HEK293 (cell line): ENCODE results near the gene ZNF687.

Experiments used
- CTCF ChIA-PET: fragments of 350-600 bp; formaldehyde crosslinking; extraction: SDS; loops from one replicate; lab custom pipeline; 2021; ENCODE audit warnings: antibody characterized with exemption; lab: Yijun Ruan, JAX
- POLR2A ChIA-PET: fragments of 300-600 bp; formaldehyde crosslinking; extraction: SDS; loops from one replicate; lab custom pipeline; 2020; ENCODE audit warnings: antibody characterized with exemption, inconsistent platforms; lab: Yijun Ruan, JAX
- H3K27ac ChIP-seq: fragments of 200-500 bp; sonication (Bioruptor generic); 2 replicates; pipeline ENCODE4 v1.5.1; 2014; ENCODE audit warnings: low read depth, low read length, control low read depth, inconsistent platforms; ENCODE audit errors: extremely low read depth
- H3K36me3 ChIP-seq, 2 experiments: fragments of 200-500 bp in 1 of 2; sonication (Bioruptor generic) in 1 of 2; 1 replicate in 1 of 2; 2 replicates in 1 of 2; pipeline ENCODE4 v1.5.1; 2014 to 2017; ENCODE audit warnings: inconsistent platforms in 2 of 2, low read length in 2 of 2; ENCODE audit not compliant: control insufficient read depth in 2 of 2, insufficient read depth in 1 of 2
- H3K4me1 ChIP-seq: fragments of 200-500 bp; sonication (Bioruptor generic); 2 replicates; pipeline ENCODE4 v1.5.1; 2014; ENCODE audit warnings: mild to moderate bottlenecking, low read length, inconsistent platforms; ENCODE audit not compliant: control insufficient read depth, insufficient read depth
- H3K4me3 ChIP-seq: 2 replicates; pipeline ENCODE4 v1.5.1; 2011; ENCODE audit warnings: low read depth, mild to moderate bottlenecking, control low read depth, low read length, moderate library complexity
- H3K9me3 ChIP-seq: fragments of 200-500 bp; sonication (Bioruptor generic); 2 replicates; pipeline ENCODE4 v1.5.1; 2014; ENCODE audit warnings: low read depth, low read length, inconsistent platforms; ENCODE audit not compliant: control insufficient read depth, insufficient read depth
- BCL11A ChIP-seq: fragments of 450-650 bp; formaldehyde crosslinking; IDR thresholded peaks from 2 replicates; pipeline ENCODE4 v1.5.1; 2016; ENCODE audit warnings: low read depth, missing biosample characterization, missing genetic modification characterization
- HOXA7 ChIP-seq: sonication (generic); formaldehyde crosslinking; IDR thresholded peaks from 2 replicates; pipeline ENCODE4 v1.8.1; 2022; ENCODE audit warnings: missing genetic modification reagents, borderline replicate concordance
- SCRT2 ChIP-seq: fragments of 450-650 bp; formaldehyde crosslinking; IDR thresholded peaks from 2 replicates; pipeline ENCODE4 v1.5.1; 2016; ENCODE audit warnings: missing biosample characterization, missing genetic modification characterization
- ZBTB8A ChIP-seq: fragments of 450-650 bp; formaldehyde crosslinking; IDR thresholded peaks from 2 replicates; pipeline ENCODE4 v1.5.1; 2016; ENCODE audit warnings: missing biosample characterization, missing genetic modification characterization
- ZFHX2 ChIP-seq: fragments of 450-650 bp; formaldehyde crosslinking; conservative IDR thresholded peaks from 2 replicates; pipeline ENCODE4 v1.5.1; 2016; ENCODE audit warnings: missing biosample characterization, missing genetic modification characterization
- ZNF10 ChIP-seq: fragments of 450-650 bp; formaldehyde crosslinking; IDR thresholded peaks from 2 replicates; pipeline ENCODE4 v1.5.1; 2017; ENCODE audit warnings: missing biosample characterization, missing genetic modification characterization
- ZNF146 ChIP-seq: fragments of 450-650 bp; formaldehyde crosslinking; IDR thresholded peaks from 2 replicates; pipeline ENCODE4 v1.5.1; 2016; ENCODE audit warnings: missing biosample characterization, missing genetic modification characterization
- ZNF148 ChIP-seq: fragments of 450-650 bp; formaldehyde crosslinking; IDR thresholded peaks from 2 replicates; pipeline ENCODE4 v1.5.0; 2017; ENCODE audit warnings: missing biosample characterization, missing genetic modification characterization, borderline replicate concordance
- ZNF16 ChIP-seq: fragments of 450-650 bp; formaldehyde crosslinking; IDR thresholded peaks from 2 replicates; pipeline ENCODE4 v1.5.1; 2016; ENCODE audit warnings: low read depth, missing biosample characterization, missing genetic modification characterization
- ZNF169 ChIP-seq: fragments of 450-650 bp; formaldehyde crosslinking; IDR thresholded peaks from 2 replicates; pipeline ENCODE4 v1.5.1; 2016; ENCODE audit warnings: missing biosample characterization, missing genetic modification characterization
- ZNF335 ChIP-seq: fragments of 450-650 bp; formaldehyde crosslinking; conservative IDR thresholded peaks from 2 replicates; pipeline ENCODE4 v1.5.1; 2016; ENCODE audit warnings: missing biosample characterization, missing genetic modification characterization
- ZNF341 ChIP-seq: fragments of 450-650 bp; formaldehyde crosslinking; IDR thresholded peaks from 2 replicates; pipeline ENCODE4; 2016; ENCODE audit warnings: low read depth, missing biosample characterization, missing genetic modification characterization
- ZNF366 ChIP-seq: fragments of 450-650 bp; formaldehyde crosslinking; conservative IDR thresholded peaks from 2 replicates; pipeline ENCODE4 v1.5.1; 2016; ENCODE audit warnings: missing biosample characterization, missing genetic modification characterization
- ZNF416 ChIP-seq: fragments of 450-650 bp; formaldehyde crosslinking; IDR thresholded peaks from 2 replicates; pipeline ENCODE4 v1.5.1; 2016; ENCODE audit warnings: missing biosample characterization, missing genetic modification characterization
- ZNF510 ChIP-seq: fragments of 450-650 bp; formaldehyde crosslinking; IDR thresholded peaks from 2 replicates; pipeline ENCODE4 v1.5.1; 2018; ENCODE audit warnings: mild to moderate bottlenecking, missing genetic modification characterization, missing biosample characterization; ENCODE audit not compliant: insufficient replicate concordance
- ZNF548 ChIP-seq: fragments of 450-650 bp; formaldehyde crosslinking; IDR thresholded peaks from 2 replicates; pipeline ENCODE4 v1.5.1; 2016; ENCODE audit warnings: missing biosample characterization, missing genetic modification characterization
- ZNF600 ChIP-seq: fragments of 450-650 bp; formaldehyde crosslinking; IDR thresholded peaks from 2 replicates; pipeline ENCODE4 v1.5.1; 2016; ENCODE audit warnings: missing biosample characterization, missing genetic modification characterization
- ZNF629 ChIP-seq: fragments of 450-650 bp; formaldehyde crosslinking; IDR thresholded peaks from 2 replicates; pipeline ENCODE4 v1.5.1; 2017; ENCODE audit warnings: missing biosample characterization, missing genetic modification characterization
- ZNF654 ChIP-seq: fragments of 450-650 bp; formaldehyde crosslinking; IDR thresholded peaks from 2 replicates; pipeline ENCODE4 v1.5.1; 2016; ENCODE audit warnings: low read depth, missing biosample characterization, missing genetic modification characterization
- ZNF747 ChIP-seq: fragments of 450-650 bp; formaldehyde crosslinking; IDR thresholded peaks from 2 replicates; pipeline ENCODE4 v1.5.1; 2016; ENCODE audit warnings: missing biosample characterization, missing genetic modification characterization
- TF ChIP-seq, protein P1 (sequence below): fragments of 450-650 bp; IDR thresholded peaks from 2 replicates; pipeline ENCODE4 v1.5.1; 2018; ENCODE audit warnings: missing biosample characterization, missing genetic modification characterization

Gene ZNF687

DNA sequence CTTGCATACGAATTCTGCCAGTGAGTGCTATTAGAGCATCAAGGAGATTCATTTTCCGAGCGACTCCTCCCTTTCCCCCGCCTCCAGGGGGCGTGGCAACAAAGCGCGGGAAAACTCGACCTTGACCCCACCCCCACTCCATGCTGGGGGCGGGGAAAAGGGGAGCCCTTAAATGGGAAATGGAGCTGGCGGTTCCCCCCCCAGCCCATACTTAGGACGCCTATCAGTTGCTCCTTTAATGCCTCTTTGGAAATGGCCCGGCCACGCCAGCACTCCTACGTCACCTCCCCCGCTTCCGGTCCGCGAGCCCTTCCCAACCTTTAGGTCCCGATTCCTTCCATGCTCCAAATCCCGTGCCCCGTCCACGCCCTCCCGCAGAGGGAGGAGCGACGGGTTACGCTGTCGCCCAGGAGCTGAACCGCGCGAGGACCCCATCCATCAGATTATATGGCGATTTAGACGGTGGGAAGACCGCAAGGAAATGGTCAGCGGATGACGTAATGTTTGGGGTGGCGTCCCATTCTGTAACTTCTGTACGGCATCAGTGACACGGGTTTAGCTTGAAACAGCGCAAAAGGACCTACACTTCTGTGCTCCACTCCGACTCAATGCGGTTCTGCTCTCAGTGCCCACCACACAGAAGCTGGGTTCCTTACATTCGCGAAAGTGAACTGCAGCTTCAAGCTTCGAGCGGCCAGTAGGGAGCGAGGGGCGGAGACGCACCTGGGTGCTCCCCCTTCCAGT lies 702 bp upstream of the ZNF687 start (continued):
- TF ChIP-seq ZNF510 (tag by site-specific recombination): no peak
- no peak for TF ChIP-seq ZNF16 (tag by site-specific recombination)
- TF ChIP-seq, all 188 proteins: peak for 81

DNA sequence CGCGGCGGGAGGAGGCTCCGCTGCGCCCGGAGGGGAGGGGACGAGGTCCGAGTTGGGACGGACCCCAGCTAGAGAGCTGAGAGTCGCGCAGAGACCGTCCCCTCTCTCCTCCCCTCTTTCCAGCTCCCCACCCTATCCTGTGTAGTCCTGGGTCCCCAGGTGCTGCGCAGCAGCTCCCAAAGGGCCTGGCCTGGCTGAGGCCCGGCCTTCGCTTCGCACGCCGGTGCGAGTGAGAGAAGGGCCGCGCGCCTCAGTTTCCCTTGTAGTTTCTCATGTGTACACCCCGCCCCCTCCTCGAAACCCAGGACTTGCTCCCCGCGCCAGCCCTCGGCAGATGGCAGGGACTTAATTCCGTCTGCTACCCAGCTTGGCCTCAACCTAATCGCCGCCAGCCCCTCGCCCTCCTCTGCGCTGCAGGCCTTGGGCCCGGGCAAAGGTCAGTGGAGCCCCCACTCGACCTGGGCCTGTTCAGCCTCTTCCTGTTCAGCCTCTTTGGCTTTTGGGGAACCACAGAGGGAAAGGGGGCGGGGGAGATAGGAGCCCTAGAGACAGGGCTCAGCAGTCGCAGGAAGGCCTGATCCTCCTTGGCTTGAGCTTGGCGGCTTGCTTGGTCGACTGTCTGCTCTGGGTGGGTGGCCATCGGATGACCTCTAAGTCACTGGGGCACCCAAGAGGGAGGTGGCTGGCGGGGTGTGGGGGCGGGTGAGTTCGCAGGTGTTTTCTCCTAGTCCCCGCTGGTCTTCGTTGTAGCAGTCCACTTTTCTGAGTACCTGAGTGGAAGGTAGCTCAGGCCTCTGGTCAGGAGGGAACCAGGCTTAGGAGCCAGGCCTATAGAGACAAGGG lies 1.0 kb downstream of the ZNF687 start:
- Histone ChIP-seq H3K27ac (peak overlapping the region; percentile 90), H3K4me3 (peak overlapping the region; percentile 76), H3K36me3 (peaks cover 0 to 40% of the 10 kb centered on the region in 2 experiments; a peak in 2 of 3 replicates), H3K4me1 (no peaks in the 10 kb centered on the region), H3K9me3 (no peaks in the 10 kb centered on the region)
- ChIA-PET CTCF (interaction anchor here (0.6 to 2.9 kb wide), 6 partner anchors 15 to 238 kb away, joined by 3 to 9 read pairs (median 4); no protein-coding TSS in a partner anchor), POLR2A (interaction anchor here (0.5 to 2.8 kb wide), 7 partner anchors 12 to 547 kb away, joined by 4 to 14 read pairs (median 4); partner anchors contain the start of genes PI4KB, PSMD4 and VPS72)
- peak; percentile 69; the same call in 1 of the 2 replicates for TF ChIP-seq ZNF10
- no peak for TF ChIP-seq ZNF341 (tag by site-specific recombination)
- TF ChIP-seq ZNF510 (tag by site-specific recombination): no peak
- 0 out of 2 replicates have a peak, but pooled peaks have one; percentile 16 for TF ChIP-seq ZFHX2
- TF ChIP-seq HOXA7: no peak
- TF ChIP-seq ZNF416 (tag by site-specific recombination): no peak
- TF ChIP-seq BCL11A: no peak

DNA sequence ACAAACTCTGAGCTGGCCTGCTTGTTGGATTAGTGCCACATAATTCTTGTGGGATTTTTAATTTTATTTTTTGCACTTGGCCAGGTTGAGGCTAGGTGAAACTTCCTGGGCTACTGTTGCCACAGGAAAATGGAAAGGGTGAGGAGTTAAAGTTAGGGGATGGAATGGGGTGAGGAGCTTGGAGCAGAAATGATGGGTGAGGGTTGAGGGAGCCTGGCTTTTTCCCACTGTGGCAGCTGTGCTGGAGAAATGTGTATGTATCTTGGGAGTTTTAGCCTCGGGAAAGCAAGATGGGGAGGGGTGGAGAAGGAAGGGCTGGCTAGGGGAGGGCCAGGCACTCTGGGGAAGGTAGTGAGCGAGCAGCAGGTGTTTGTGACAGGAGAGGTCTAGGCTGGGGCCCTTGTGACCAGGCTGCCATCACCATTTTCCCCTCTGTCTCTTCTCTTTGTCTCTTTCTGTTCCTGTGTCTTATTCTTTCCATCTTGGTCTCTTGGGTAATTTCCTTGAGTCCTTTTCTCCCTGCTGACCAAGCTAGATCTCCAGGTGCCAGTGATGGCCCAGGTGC lies 2.0 kb downstream of the ZNF687 start:
- Histone ChIP-seq H3K4me3 (no peak overlapping the region), H3K4me1 (no peaks in the 10 kb centered on the region), H3K9me3 (no peaks in the 10 kb centered on the region), H3K27ac (peak overlapping the region; percentile 7; the same call in 1 of the 2 replicates), H3K36me3 (peaks cover 0 to 50% of the 10 kb centered on the region in 2 experiments; a peak in 2 of 3 replicates)
- CTCF ChIA-PET: interaction anchor here (0.5 to 2.9 kb wide), 6 partner anchors 14 to 340 kb away, joined by 3 to 9 read pairs (median 4); no protein-coding TSS in a partner anchor
- TF ChIP-seq ZNF747 (tag by site-specific recombination) (no peak), ZNF600 (tag by site-specific recombination) (peak; percentile 13; the same call in 1 of the 2 replicates), ZNF366 (tag by site-specific recombination) (peak; percentile 54; the same call in 1 of the 2 replicates), SCRT2 (tag by site-specific recombination) (peak; percentile 78)
- POLR2A ChIA-PET: interaction anchor here (1.8 to 2.8 kb wide), 2 partner anchors 11 to 43 kb away, joined by 9 to 14 read pairs; partner anchors contain the start of gene PI4KB

GRCh38 chr1:151286619-151287340 lies 4.7 kb downstream of the ZNF687 start:
- Histone ChIP-seq H3K27ac (no peak overlapping the region), H3K4me3 (no peak overlapping the region), H3K9me3 (no peaks in the 10 kb centered on the region), H3K4me1 (no peaks in the 10 kb centered on the region), H3K36me3 (peaks cover 0 to 75% of the 10 kb centered on the region in 2 experiments; a peak in 2 of 3 replicates)
- CTCF ChIA-PET: interaction anchor here (0.6 kb wide), 1 partner anchor 93 kb away, joined by 3 read pairs; no protein-coding TSS in a partner anchor
- POLR2A ChIA-PET: interaction anchor here (0.6 to 0.7 kb wide), 2 partner anchors 32 to 115 kb away, joined by 3 to 4 read pairs; partner anchors contain the start of gene PSMD4
- TF ChIP-seq ZNF148 (tag by site-specific recombination) (no peak), ZNF548 (tag by site-specific recombination) (no peak), ZNF335 (tag by site-specific recombination) (peak; percentile 44), ZNF169 (no peak), ZNF629 (tag by site-specific recombination) (no peak), SCRT2 (tag by site-specific recombination) (peak; percentile 69), ZNF654 (tag by site-specific recombination) (no peak), ZBTB8A (tag by site-specific recombination) (peak; percentile 38; the same call in 1 of the 2 replicates), ZNF146 (tag by site-specific recombination) (no peak)
- TF ChIP-seq, protein P1, sequence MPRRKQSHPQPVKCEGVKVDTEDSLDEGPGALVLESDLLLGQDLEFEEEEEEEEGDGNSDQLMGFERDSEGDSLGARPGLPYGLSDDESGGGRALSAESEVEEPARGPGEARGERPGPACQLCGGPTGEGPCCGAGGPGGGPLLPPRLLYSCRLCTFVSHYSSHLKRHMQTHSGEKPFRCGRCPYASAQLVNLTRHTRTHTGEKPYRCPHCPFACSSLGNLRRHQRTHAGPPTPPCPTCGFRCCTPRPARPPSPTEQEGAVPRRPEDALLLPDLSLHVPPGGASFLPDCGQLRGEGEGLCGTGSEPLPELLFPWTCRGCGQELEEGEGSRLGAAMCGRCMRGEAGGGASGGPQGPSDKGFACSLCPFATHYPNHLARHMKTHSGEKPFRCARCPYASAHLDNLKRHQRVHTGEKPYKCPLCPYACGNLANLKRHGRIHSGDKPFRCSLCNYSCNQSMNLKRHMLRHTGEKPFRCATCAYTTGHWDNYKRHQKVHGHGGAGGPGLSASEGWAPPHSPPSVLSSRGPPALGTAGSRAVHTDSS (tag by site-specific recombination): peak; percentile 75
